GM18858 (cell line): ENCODE measurements around the gene CREB3.

Experiments
- ATAC-seq: cut with Tn5 transposase; IDR thresholded peaks from one replicate; pipeline ENCODE4 v1.9.1; 2021; ENCODE audit not compliant: unreplicated experiment

The CREB3 gene

DNA sequence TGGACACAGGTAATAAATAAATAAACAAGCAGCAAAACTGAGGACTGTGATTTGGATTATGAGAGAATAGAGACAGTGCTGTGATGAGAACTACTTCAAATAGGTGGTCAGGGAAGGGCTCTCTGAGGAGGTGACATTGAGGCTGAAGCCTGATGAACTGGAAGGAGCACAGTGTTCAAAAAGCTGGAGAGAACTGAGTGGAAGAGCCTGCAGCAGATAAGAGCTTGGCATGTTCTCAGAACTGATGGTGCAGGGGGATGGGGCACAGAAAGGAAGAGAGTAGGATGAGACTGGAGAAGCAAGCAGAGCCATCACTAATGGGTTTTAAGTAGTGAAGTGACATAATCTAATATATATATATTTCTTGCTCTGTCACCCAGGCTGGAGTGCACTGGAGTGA, 31.5 kb upstream of the CREB3 start:
- no peak for ATAC-seq

DNA sequence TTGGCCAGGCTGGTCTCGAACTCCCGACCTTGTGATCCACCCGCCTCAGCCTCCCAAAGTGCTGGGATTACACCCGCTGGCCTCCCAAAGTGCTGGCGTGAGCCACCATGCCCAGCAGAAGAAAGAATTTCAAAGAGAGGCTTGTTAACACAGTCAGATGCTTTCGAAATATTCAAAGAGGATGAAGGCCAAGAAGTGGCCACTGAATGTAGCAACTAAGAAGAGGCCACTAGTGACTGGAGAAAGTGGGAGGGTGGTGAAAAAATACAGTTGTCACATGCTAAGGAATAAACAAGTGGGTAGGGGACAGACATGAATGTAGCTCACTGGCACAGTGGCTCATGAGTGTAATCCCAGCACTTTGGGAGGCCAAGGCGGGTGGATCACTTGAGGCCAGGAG, 29.8 kb upstream of the CREB3 start:
- ATAC-seq, result no peak

DNA sequence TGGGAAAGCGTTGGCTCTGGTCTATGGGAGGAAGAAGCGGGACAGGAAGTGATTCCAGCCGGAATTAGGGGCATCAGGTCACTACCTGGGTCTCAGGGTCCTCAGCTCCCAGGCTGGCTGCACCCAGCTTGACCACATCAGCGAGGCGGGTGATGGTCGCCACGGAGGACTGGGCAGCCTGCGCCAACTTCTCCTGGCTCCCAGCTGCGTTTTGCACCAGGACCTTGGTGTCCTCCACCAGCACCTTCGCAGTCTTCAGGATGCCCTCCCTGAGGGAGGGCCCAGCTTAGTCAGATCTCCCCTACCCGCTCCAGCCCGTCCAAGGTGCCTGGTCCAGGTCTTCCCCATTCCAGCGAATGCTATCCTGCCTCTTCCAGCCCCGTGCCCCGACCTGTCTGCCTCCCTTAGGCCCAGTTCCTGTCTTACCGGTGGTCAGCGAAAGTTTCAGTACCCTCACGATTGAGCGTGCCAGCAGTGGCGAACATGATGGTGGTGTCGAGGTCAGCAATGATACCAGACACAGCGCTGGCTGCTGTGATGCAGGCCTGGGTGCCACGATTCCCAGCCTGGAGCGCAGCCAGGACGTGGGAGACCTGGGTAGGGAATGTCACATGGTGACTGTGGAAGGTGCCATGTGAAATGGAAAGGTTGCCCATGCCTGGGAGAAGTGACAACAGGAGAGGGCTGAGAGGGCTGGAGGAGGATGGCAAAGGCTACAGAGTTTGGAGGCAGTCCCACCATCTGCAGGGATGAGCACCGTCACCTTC, 28.4 kb upstream of the CREB3 start:
- ATAC-seq, result no peak

DNA sequence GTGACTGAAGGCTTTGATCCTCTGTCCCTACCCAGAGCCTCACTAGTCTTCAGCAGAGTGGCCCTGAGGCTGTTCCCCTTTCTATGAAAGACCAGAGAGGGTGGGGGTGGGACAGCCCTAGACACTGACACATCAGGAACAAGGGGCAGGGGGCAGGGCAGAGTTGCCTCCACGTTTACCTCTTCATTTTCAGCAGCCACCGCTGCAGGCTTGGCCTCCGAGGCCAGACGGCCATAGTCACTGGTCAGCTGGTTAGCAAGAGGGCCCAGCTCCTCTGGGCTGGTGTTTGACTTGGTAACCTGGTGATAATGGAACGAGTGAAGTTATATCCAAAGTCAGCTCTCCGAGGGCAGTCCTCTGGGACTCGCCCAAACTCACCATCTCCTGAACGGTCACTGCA, 27.1 kb upstream of the CREB3 start:
- no peak for ATAC-seq

DNA sequence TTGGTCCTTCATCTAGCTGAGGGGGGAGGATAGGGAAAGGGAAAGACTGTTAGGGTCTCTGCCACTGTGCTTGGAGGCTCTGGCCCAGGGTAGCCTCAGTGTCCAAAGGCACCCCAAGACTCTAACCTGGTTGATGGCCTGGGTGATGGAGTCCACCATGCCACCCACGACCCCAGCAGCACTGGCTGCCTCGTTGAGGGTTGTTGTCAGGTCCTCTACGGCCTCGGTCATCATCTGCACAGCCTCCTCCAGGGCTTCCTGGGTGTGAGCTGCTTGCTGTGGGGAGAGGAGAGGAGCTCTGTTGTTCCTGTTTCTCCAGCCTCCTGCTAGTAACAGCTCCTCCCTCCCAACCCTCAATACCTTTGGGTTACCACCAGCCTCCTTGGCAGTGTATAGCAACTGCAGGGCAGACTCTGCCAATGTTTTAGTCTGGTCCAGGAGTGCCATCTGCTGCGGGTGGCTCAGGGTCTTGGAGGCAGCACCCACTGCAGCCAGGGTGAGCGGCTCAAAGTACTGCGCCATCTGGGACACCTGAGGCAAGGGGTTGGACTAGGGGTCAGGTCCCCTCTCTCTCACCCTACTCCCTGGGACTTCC, 26.5 kb upstream of the CREB3 start:
- ATAC-seq, result no peak

DNA sequence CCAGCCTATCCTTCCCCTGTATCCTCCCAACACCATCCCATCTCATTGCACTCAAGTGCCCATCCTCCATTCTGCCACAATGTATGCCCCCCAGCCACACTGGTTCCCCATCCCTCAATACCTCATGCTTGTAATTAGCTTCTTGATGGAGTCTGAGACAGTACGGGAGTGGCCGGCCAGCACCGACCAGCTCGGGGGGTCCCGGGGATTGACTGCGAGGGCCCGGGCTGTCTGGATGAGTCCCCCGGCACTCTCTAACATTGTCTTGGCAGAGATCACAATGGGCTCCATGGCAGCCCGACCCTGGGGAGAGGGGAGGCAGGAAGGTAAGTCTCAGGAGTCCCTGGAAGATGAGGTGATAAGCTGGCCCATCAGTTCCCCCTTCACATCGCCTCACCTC, 25.5 kb upstream of the CREB3 start:
- ATAC-seq, result no peak

DNA sequence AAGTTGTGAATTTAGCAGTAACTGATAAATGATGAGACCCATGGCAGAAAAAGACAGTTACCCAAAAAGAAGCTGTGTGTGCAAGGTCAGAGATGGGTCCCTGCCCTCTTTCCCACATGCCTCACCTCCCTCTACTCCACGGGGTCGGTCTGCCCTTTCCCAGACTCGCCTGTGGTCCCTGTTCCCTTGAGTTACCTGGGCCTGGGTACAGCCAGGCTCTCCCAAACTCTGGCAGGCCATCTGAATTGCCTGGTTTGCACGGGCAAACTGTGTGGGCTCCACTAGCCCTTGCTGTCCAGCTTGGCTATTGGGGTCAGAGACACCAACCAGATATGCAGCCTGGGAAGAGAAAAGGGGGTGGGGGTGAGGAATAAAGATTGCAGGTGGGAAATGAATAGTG, 24.3 kb upstream of the CREB3 start:
- ATAC-seq, result no peak

DNA sequence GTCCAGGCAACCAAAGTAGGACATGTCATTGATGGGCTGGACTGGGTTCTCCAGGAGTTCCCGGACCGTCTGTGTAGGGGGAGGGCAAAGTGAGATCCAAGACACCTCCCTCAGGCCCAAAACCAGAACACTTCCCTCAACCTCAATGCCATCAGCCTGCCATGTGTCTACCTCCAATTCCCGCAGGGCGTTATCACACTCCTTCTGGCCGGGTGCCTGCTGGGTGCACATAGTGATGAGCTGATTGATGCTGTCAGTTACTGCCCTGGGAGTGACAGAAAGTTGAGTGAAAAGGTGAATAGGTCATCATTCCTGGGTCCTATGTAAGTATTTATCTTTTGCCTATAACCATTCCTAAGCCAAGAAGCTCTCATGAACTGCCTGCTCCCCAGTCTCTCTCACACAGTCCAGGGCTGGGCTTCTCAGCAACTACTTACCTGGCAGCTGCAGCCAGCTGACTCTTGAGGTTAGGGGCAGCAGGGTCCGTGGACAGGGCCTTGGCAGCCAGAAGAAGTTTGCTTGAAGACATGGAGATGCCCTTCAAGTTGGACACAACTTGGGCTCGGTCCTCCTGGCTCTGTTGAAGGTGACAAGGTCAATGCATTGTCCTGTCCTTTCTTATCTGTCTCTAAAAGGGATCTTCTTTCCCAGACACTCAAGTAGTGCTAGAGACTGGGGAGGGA, 21.5 kb upstream of the CREB3 start:
- ATAC-seq, result no peak

DNA sequence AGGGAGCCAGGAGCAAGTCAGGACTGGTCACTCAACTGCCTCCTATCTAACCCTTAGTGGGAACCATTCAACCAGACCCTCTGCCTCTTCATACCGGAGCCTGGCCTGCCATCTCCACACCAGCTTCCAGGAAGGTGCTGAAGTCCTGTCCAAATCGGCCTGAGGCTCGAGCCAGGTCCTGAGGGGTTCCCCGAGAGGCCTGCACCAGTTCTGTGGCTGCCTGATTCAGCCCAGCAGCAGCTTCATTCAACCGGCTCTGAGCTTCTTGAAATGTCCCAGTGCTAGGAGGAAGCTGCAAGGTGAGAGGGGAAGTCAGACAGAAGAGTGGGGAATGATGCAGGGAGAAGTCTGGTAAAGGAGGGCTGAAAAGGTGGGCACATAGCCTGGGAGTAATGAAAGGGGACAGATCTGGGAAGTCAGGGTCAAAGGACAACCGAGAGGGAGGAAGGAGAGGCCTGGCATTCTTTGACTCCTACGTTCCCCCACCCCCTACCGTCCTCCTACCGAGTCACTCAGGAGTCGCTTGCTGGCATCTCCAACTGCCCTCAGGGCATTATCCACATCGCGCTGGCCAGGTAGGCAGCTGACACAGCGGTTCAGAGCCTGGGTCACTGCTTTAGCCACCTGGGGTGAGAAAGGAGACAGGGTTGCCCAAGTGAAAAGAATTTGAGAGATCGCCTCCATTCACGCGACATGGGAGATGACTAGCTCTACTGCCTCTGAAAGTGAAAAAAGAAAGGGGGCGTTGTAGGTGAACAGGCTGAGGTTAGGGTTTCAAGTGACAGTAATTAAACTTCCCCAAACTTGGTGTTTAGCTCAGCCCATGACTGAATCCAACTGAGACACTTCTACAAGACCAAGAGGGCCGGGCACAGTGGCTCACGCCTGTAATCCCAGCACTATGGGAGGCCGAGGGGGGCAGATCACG, 20.7 kb upstream of the CREB3 start:
- no peak for ATAC-seq

DNA sequence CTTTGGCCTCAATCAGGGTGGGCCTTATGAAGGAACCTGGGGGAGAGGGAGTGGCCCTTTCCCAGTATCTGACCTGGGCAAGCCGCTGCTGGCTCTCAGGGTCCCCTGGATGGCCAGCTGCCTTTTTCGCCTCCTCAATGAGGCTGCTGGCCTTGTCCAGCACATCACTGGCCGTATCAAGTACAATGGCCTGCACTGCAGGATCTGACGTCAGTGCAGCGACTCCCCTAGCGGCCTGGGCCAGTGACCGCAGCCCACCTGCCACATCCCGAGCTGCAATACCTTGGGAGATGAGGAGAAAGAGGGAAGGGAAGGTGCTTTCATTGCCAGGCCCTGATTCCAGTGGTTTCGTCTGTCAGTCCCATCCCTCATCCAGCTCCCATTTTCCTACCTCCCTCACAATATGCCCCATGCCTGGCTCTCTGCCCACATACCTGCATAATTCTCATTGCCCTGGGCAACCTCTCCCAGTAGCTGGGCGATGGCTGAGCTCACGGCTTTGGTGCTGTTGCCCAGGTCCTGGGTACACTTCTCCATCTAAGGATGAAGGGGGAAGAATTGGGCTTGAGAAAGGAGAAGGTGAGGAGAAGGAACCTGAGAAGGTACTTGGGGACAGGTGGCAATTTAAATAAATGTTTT, 19.6 kb upstream of the CREB3 start:
- ATAC-seq, result no peak

DNA sequence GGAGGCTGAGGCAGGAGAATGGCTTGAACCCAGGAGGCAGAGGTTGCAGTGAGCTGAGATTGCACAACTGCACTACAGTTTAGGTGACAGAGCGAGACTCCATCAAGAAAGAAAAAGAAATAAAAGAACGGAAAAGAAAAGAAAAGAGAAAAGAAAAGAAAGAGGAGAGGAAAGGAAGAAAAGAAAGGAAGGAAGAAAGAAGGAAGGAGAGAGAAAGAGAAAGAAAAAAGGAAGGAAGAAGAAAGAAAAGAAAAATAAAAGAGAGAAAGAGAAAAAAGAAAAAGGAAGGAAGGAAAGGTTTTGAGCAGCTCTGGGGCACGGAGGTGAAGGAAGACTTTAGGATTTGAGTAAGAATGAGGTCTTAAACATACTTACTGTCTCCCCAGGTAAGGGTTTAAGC, 18.9 kb upstream of the CREB3 start:
- ATAC-seq, result no peak

DNA sequence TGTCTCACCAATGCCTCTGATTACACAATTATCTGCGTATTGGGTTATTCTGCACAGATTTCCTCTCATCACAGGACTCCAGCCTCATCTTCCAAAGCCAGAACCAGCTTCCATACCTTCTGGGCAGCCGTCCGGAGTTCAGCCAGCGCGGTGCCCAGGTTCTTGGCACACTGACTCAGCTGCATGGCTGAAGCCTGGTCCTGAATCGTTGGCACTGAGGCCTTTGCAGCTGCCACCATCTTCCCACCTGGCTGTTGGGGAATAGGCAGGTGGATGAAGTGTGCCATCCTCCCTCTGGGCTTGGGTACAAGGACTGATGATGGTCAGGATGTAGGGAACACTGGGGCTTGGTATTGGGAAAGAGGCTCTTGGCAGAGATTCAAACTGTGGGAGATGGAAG, 18.3 kb upstream of the CREB3 start:
- no peak for ATAC-seq

DNA sequence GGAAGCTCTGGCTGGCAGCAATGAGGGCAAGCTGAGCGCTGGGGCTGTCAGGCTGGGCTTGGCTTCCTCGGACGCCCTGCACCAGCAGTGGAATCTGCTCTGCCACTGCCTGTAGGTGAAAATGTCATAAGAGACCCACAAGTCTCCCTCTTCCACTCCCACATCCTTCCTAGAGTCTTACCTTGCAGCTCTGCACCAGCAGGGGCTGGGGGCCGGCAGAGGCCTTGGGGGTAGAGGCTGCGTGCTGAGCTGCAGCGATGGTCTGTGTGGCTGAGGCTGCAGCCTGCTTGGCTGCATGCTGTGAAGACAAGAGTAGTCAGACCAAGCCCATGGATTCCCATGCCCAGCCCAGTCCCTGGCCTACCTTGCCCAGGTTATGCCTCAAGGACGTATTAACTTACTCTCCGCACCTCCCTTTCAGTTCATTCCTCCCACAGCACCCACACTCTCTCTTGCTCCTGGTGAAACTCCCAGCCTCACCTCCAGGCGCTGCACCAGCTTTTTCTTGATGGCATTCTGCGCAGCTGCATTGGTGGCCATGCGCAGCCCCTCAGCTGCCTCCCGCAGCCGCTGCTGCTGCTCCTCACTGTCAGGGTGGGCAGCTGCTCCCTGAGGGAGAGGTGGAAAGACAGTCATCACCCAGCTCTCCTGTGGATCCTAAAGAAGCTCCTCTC, 17.8 kb upstream of the CREB3 start:
- ATAC-seq, result no peak

DNA sequence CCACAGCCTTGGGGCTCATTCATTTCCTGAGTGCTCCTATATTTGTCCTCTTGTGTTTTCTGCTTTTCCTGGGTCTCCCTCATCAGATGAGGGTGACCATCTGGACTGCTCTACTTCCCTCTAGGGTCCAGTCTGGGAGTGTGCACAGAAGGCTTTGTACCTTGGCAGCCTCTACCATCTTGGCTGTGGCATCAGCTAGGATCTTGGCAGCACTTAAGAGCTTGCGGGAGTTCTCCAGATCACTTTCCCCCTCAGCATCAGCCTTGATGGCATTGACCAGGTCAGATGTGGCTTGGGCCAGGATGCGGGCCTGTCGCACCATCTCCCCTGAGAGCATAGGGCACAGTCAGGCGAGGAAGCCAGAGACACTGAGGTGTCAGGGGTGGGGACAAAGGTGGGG, 16.2 kb upstream of the CREB3 start:
- ATAC-seq, result no peak

DNA sequence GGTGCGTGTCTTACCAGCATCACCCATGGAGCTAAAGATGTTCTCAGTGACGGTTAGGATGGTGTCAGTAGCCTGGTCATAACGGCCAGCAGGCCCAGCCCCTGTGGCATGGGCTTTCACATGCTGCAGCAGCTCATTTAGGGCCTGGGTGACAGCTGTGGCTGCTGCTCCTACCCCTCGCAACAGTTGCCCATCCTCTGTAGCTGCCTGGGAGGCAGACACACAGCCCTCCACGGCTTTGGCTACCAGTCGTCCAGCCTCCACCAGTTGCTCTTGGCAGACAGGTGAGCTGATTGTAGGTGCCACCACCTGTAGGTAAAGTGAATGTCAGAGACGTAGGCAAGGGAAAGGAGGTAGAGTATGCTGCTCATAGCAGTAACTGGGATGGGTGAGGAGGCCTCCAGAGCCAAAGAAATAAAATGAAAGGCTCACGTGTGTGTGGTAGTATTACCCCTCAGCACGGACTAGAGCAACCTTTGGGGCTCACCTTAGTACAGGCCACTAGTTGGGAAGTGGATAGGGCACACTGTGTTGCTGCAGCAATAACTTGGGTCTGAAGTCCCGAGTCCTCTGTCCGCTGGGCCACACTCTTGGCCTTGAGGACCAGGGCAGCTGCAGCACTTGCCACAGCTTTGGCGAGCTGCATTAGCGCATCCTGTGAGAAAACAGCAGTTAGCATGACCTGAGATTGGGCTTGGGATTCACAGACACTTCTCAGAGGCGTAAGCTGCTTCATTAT, 15.2 kb upstream of the CREB3 start:
- ATAC-seq, result no peak

DNA sequence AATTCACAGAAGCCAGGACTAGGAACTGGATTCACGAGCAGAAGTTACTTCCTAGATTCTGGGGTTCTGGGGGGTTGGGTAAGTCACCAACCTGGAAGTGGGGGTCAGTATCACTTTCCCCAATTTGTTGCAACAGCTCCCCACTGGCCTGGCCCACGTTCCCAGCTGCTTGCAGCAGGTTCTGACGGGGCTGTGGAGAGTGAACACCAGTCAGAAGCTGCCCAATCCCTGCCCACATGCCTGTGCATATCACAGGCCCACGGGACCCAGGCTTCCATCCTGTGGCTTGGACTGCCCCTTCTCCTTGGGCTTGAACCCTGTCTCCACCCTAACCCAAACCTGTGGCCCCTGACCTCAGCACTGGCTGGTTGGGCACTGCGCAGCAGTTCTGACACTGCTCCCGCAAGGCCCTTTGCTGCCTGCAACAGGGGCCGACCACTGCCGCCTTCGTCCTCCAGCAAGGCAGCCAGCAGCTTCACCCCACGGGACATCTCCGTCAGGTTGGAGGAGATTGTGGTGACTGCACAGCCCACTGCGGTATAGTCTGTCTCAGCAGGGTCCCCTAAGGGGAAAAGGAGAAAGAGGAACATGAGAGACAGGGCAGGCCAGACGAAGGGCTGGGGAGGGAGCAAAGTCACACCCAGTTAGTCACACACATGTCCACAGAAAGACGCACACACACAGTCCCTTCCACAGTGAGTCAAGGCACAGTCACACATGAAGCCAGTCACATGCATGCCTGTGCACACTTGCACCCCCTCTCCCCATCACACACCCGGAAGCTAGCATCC, 13.6 kb upstream of the CREB3 start:
- ATAC-seq, result no peak

DNA sequence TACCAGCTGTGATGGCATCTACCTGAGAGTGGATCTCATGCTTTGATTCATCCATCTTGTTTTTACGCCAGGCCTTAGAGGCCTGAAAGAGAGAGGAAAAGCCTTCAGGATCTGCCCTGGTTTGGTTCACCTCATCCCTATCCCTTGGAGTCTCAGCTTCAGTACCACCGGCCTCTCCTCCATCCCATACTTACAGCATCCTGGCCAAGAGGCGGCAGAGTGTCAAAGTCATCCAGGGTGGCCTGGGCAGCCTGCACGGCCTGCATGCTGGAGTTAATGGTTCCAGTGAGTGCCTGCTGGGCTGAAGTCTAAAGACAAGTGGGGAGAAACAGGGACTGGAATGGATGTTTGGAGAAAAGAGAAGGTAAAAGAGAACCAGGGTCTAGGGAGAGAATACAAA, 12.9 kb upstream of the CREB3 start:
- ATAC-seq, result no peak

DNA sequence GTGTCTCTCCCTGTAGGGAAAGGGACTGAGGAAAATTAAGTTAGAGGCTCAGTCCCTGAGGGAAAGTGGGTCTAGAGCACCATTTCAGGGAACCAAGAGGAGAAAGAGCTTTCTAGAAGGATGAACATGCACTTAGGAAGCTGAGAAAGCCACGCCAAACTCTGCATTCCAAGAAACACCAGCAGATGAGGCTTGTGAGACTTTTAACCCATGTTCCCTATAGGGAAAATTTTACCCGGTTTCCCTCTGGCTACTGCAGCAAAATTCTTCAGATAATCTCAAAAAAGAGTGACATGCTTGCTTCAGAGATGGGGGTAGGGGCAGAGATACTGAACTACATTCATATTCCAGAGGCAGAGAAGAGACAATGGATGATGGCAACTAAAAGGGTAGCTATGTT, 9.0 kb upstream of the CREB3 start:
- ATAC-seq, result no peak

DNA sequence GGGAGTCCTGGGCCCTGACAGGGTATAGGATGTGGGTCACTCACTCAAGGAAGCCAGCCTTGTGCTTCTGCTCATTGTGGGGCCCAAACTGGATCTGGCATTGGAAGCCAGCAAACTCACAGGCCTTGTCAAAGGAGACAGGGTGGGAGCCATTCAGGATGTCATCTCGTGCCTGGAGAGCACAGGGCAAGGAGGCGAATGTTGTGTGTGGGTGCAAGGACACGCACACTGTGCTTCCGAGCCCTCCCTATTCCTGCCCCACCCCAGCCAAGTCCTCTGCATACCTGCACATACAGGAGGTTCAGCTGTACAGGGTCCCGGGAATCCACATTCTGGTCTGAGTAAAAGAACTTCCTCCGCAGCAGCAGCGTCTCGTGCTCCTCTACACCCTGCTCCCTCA, 8.6 kb upstream of the CREB3 start:
- ATAC-seq, result no peak
